Esophagus (tissue), 2 donors: Measurements from ENCODE around the gene KLHL8. TPM values are rescaled to one million over a fixed set of nuclear protein-coding genes. Genes with fewer than 3 reads are reported as not detected.

Experiments used
- H3K27ac ChIP-seq, 2 donors: one replicate each; pipeline ENCODE4 v1.5.1; 2013; ENCODE audit warnings: low read depth in 2 of 2, mild to moderate bottlenecking in 2 of 2, inconsistent platforms in 1 of 2, low read length in 1 of 2, moderate library complexity in 1 of 2
- H3K27me3 ChIP-seq, 2 donors: one replicate each; pipeline ENCODE4 v1.6.1; 2013; ENCODE audit warnings: low read length in 2 of 2, control low read depth in 1 of 2, mild to moderate bottlenecking in 1 of 2; ENCODE audit not compliant: insufficient read depth in 2 of 2, control insufficient read depth in 1 of 2
- H3K36me3 ChIP-seq, 2 donors: one replicate each; pipeline ENCODE4 v1.6.1; 2013; ENCODE audit warnings: low read length in 1 of 2; ENCODE audit not compliant: control insufficient read depth in 2 of 2, insufficient read depth in 2 of 2
- H3K4me1 ChIP-seq, 2 donors: one replicate each; pipeline ENCODE4 v1.6.1; 2013; ENCODE audit warnings: low read length in 1 of 2; ENCODE audit not compliant: control insufficient read depth in 2 of 2, insufficient read depth in 2 of 2
- H3K4me3 ChIP-seq, 2 donors: one replicate each; pipeline ENCODE4 v1.5.1; 2013; ENCODE audit warnings: low read length in 2 of 2, mild to moderate bottlenecking in 2 of 2, low read depth in 1 of 2, moderate library complexity in 1 of 2
- H3K9me3 ChIP-seq, 2 donors: one replicate each; pipeline ENCODE4 v1.6.1; 2013; ENCODE audit warnings: mild to moderate bottlenecking in 2 of 2, low read depth in 1 of 2, low read length in 1 of 2, moderate library complexity in 1 of 2; ENCODE audit not compliant: control insufficient read depth in 2 of 2, insufficient read depth in 1 of 2
- WGBS, 2 donors: extraction: QIAGEN DNeasy Blood & Tissue Kit; methylation state at CpG; one replicate each; pipeline ENCODE4 v1.1.7; 2013; 5-methylcytosine and 5-hydroxymethylcytosine counted together
- polyA plus RNA-seq, 2 donors: library from polyadenylated mRNA; stranded (reverse); fragments of 200-250 nt; gene quantifications; one replicate each; pipeline ENCODE4 v1.2.3, GENCODE V29; 2013
- donor health status: healthy with polysubstance abuse.
- donor health status: Bipolar disorder and iron deficiency.

KLHL8 gene
- polyA plus RNA-seq, 2 donors, result 1.3 to 2.4 TPM

GRCh38 chr4:87133183-87133582, 87.2 kb downstream of the KLHL8 start:
- H3K9me3 ChIP-seq, result no peaks in the 10 kb centered on the region
- H3K27me3 ChIP-seq, result no peaks in the 10 kb centered on the region
- WGBS, 2 donors, result 81 to 85% methylated on average over 2 of the region's 2 CpGs
- H3K4me1 ChIP-seq, result no peaks in the 10 kb centered on the region
- H3K36me3 ChIP-seq, result peaks cover 20 to 24% of the 10 kb centered on the region in 2 donors
- no peak overlapping the region for H3K27ac ChIP-seq
- H3K4me3 ChIP-seq, result no peak overlapping the region

GRCh38 chr4:87132035-87132434, 88.4 kb downstream of the KLHL8 start:
- peaks cover 24 to 25% of the 10 kb centered on the region in 2 donors for H3K36me3 ChIP-seq

GRCh38 chr4:87130985-87131703, 89.3 kb downstream of the KLHL8 start:
- Histone ChIP-seq H3K9me3 (no peaks in the 10 kb centered on the region), H3K4me1 (no peaks in the 10 kb centered on the region), H3K36me3 (peaks cover 21 to 23% of the 10 kb centered on the region in 2 donors), H3K27me3 (no peaks in the 10 kb centered on the region), H3K4me3 (no peak overlapping the region), H3K27ac (no peak overlapping the region)
- 91 to 93% methylated on average over 7 of the region's 7 CpGs for WGBS, 2 donors

More at GRCh38 chr4:87132035-87132434, 88.4 kb downstream of the KLHL8 start:
- Histone ChIP-seq H3K27me3 (no peaks in the 10 kb centered on the region), H3K4me1 (no peaks in the 10 kb centered on the region), H3K27ac (no peak overlapping the region), H3K9me3 (no peaks in the 10 kb centered on the region), H3K4me3 (no peak overlapping the region)
- 93 to 94% methylated on average over 8 of the region's 8 CpGs for WGBS, 2 donors

- Histone ChIP-seq H3K9me3 (no peaks in the 10 kb centered on the region), H3K27ac (no peak overlapping the region), H3K27me3 (no peaks in the 10 kb centered on the region), H3K36me3 (peaks cover 24 to 27% of the 10 kb centered on the region in 2 donors), H3K4me3 (no peak overlapping the region), H3K4me1 (no peaks in the 10 kb centered on the region)
- 99% methylated on average over 6 of the region's 6 CpGs for WGBS, 2 donors
Observed at GRCh38 chr4:87129681-87130080, 90.7 kb downstream of the KLHL8 start.

- Histone ChIP-seq H3K36me3 (peaks cover 16 to 18% of the 10 kb centered on the region in 2 donors), H3K4me1 (no peaks in the 10 kb centered on the region), H3K9me3 (no peaks in the 10 kb centered on the region), H3K27me3 (no peaks in the 10 kb centered on the region), H3K4me3 (no peak overlapping the region), H3K27ac (no peak overlapping the region)
- 80 to 87% methylated on average over 2 of the region's 2 CpGs for WGBS, 2 donors
Observed at GRCh38 chr4:87128006-87128705, 92.3 kb downstream of the KLHL8 start.

GRCh38 chr4:87126056-87126455, 94.4 kb downstream of the KLHL8 start:
- no peaks in the 10 kb centered on the region for H3K9me3 ChIP-seq
- WGBS, 2 donors, result 92 to 97% methylated on average over 9 of the region's 9 CpGs
- no peak overlapping the region for H3K27ac ChIP-seq
- no peaks in the 10 kb centered on the region for H3K27me3 ChIP-seq
- peaks cover 0 to 3% of the 10 kb centered on the region in 2 donors for H3K4me1 ChIP-seq
- H3K4me3 ChIP-seq, result no peak overlapping the region
- H3K36me3 ChIP-seq, result peaks cover 11 to 13% of the 10 kb centered on the region in 2 donors

GRCh38 chr4:87122252-87122651, 98.2 kb downstream of the KLHL8 start:
- WGBS, 2 donors, result 53 to 69% methylated on average over 4 of the region's 4 CpGs

GRCh38 chr4:87121341-87122065, 98.9 kb downstream of the KLHL8 start:
- Histone ChIP-seq H3K9me3 (no peaks in the 10 kb centered on the region), H3K27me3 (no peaks in the 10 kb centered on the region), H3K36me3 (peaks cover 7 to 15% of the 10 kb centered on the region in 2 donors), H3K4me1 (peaks cover 3 to 7% of the 10 kb centered on the region in 2 donors), H3K27ac (peak overlapping the region; percentile 83 to 88), H3K4me3 (peak overlapping the region in 1 of 2 donors; percentile 25)
- WGBS, 2 donors, result 43 to 54% methylated on average over 4 of the region's 4 CpGs

More at GRCh38 chr4:87122252-87122651, 98.2 kb downstream of the KLHL8 start:
- no peaks in the 10 kb centered on the region for H3K27me3 ChIP-seq
- peak overlapping the region; percentile 68 to 83 for H3K27ac ChIP-seq
- H3K36me3 ChIP-seq, result peaks cover 7 to 10% of the 10 kb centered on the region in 2 donors
- peak overlapping the region in 1 of 2 donors; percentile 25 for H3K4me3 ChIP-seq
- no peaks in the 10 kb centered on the region for H3K9me3 ChIP-seq
- peaks cover 0 to 6% of the 10 kb centered on the region in 2 donors for H3K4me1 ChIP-seq

GRCh38 chr4:87120411-87121162, 99.8 kb downstream of the KLHL8 start:
- H3K4me3 ChIP-seq, result peak overlapping the region in 1 of 2 donors; percentile 13
- H3K27ac ChIP-seq, result peak overlapping the region; percentile 85 to 88
- no peaks in the 10 kb centered on the region for H3K9me3 ChIP-seq
- H3K27me3 ChIP-seq, result no peaks in the 10 kb centered on the region
- peaks cover 3 to 10% of the 10 kb centered on the region in 2 donors for H3K36me3 ChIP-seq
- WGBS, 2 donors, result 45 to 51% methylated on average over 18 of the region's 18 CpGs
- H3K4me1 ChIP-seq, result peaks cover 3 to 7% of the 10 kb centered on the region in 2 donors
